ENCODE data around the gene MTHFD2.
A peak's percentile ranks its signal among the peaks of the same experiment; 100 is the strongest.

Gene MTHFD2

DNA sequence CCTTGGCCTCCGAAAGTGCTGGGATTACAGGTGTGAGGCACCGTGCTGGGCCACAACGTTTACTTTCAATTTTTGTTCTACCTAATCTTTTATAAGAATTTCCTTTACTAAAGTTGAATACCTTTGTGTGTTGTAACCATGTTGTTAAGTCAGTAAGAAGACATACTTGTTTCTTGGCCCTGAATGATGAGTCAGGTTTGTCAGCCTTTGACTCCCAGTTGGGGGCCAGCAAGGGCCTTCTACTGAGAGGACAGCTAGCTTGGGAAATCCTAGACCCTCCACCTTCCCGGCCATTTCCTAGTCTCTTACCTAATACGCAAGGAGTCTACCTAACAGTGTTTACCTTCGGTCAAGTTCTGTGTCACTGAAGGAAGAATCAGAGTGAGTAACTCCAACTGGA is 22.7 kb downstream of the MTHFD2 start:
- no peak for DNase-seq (ENCODE audit: low read depth)
- TF ChIP-seq, protein P1, sequence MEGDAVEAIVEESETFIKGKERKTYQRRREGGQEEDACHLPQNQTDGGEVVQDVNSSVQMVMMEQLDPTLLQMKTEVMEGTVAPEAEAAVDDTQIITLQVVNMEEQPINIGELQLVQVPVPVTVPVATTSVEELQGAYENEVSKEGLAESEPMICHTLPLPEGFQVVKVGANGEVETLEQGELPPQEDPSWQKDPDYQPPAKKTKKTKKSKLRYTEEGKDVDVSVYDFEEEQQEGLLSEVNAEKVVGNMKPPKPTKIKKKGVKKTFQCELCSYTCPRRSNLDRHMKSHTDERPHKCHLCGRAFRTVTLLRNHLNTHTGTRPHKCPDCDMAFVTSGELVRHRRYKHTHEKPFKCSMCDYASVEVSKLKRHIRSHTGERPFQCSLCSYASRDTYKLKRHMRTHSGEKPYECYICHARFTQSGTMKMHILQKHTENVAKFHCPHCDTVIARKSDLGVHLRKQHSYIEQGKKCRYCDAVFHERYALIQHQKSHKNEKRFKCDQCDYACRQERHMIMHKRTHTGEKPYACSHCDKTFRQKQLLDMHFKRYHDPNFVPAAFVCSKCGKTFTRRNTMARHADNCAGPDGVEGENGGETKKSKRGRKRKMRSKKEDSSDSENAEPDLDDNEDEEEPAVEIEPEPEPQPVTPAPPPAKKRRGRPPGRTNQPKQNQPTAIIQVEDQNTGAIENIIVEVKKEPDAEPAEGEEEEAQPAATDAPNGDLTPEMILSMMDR (conservative IDR thresholded peaks at IDR 0.05; ENCODE audit: low read length), result no peak
- H3K4me3 ChIP-seq (ENCODE audit: low read length), result no peak overlapping the region

DNA sequence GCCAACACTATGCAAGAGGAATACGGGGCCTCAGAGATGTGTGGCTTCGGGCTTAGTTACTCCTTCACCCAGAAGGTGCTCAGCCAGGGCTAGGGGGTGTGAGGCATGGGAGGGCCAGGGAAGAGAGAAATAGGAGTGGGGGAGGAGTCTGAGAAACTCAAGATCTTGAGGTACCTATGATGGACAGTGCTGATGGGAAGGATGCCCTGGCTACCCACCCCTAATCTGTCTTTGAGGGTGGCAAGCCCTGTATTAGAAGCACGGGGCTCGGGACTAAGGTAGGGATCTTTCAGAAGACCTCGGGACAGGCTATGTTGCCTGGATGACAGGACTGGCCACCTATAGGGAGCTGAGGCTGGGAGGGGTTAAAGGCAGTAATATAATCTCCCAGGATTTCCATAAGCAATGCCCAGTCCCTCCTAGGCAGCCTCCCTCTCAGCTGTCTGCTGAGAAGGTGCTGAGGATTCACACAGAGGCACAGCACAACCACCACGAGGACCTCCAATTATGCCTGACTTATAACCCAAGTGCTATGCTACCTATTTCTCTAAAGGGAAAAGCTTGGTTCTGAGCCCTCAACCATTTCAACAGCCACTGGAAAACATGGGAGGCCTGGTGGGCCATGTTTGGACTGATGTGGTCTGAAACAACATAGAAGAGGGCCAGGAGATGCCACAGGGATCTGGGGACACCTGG is 23.3 kb downstream of the MTHFD2 start:
- H3K4me3 ChIP-seq (ENCODE audit: low read length), result no peak overlapping the region
- TF ChIP-seq, protein P1 (conservative IDR thresholded peaks at IDR 0.05; ENCODE audit: low read length), result no peak
- DNase-seq (ENCODE audit: low read depth), result no peak

DNA sequence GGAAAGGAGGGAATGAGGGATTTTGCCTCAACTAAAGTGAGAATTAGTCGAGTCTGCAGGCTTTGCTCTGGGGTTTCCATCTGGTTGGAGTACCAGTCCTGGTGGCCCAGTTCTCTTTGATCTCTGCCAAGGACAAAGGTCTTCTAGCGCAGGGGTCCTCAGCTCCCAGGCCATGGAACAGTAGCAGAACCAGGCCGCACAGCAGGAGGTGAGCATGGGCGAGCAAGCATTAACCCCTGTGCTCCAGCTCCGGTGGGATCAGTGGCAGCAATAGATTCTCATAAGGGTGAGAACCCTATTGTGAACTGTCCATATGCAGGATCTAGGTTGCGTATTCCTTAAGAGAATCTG is 23.9 kb downstream of the MTHFD2 start:
- no peak overlapping the region for H3K4me3 ChIP-seq (ENCODE audit: low read length)
- no peak for DNase-seq (ENCODE audit: low read depth)
- TF ChIP-seq, protein P1 (conservative IDR thresholded peaks at IDR 0.05; ENCODE audit: low read length), result no peak

DNA sequence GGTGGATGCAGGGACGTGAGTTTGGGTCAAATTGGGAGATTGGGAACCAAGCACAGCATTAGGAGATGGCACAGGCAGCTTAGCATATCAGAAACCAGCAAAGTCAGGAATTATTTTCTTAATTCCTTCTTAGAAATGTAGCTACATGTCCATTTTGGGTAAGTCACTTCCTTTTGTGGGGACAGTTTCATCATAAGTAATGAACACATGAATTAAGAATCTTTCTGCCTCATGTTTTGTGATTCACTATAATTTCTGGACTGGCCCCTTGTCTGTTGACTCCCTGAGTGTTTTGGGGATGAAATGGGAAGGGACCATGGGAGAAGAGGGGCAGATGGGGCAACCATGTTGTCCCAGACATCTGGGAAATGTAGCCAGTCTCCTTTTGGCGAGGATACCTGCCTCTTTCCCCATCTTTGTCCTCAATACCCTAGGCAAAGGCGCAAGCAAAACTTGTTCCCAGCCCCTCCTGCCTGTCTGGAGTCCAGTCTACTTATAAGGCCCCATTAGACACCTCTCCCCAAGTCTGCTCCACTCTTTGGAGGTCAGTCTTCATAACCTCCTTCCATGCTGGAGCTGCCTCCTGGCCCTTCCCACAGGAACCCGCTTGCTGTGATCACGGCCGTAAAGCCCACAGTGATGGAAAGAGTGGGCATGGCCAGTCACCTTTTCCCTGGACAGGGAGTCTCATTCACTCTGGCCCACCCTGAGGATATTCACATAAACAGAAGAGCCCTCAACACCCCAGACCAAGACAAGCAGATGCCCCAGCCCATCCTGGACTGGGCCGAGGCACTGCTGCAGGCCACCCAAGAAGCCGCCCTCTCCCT is 25.7 kb downstream of the MTHFD2 start:
- TF ChIP-seq, protein P1 (conservative IDR thresholded peaks at IDR 0.05; ENCODE audit: low read length), result no peak
- peak; percentile 42 for DNase-seq (ENCODE audit: low read depth)
- no peak overlapping the region for H3K4me3 ChIP-seq (ENCODE audit: low read length)

DNA sequence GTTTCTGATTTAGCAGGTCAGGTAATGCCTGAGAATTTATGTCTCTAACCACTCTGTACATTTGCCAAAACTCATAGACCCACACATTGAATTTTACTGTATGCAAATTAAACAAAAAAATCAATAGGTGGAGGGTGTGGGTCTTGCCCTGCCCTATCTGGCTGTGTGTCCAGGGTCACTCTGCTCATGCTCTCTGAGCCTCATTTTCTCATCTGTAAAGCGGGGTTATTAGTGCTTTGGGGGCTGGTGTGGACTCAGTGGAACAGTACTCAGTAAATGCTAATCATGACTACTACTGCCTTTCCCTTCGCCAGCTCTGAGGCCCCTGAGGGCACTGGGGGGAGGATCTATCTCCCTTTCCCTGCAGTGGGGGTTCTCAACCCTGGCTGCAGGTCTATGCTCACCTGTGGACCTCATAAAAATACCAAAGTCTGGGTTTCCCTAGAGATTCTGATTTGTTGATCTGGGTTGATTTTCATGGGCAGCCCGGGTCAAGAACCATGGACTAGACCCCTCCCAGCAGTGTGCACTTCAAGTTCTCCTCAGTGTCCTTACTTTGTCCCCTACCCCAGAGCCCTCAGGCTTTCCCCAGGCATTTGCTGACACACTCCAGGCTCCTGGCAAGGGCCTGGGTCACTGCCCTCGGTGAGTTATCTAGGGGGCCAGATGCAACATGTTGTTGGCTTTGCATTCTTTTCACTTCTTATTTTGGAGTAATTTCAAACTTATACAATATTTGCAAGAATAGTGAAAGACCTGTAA is 27.5 kb downstream of the MTHFD2 start:
- DNase-seq (ENCODE audit: low read depth), result no peak
- H3K4me3 ChIP-seq (ENCODE audit: low read length), result no peak overlapping the region
- TF ChIP-seq, protein P1 (conservative IDR thresholded peaks at IDR 0.05; ENCODE audit: low read length), result no peak

DNA sequence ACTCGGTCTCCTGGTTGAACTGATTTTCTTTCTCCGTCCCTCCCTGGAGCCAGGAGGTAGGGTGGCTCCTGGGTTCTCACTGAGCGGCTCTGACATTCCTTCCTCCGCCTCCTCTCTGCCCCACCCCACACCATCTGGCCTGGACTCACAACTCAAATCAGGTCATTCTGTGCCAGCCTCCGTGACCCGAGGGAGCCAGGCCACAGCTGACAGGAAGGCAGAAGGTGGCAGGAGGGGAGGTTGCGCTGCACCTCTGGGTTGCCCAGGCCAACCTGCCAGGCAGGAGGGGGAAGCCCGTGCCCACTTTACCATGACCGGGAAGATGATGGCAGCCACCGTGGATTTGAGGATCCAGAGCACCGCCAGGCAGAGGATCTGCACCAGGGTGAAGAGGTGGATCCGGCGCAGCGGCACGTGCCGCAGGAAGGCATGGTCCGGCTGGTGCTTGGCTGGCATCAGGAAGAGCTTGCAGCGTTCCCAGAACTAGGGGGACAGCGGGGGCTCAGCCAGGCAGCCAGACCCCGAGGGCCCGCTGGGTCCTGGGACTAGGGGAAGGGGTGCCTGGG is 28.3 kb downstream of the MTHFD2 start:
- H3K4me3 ChIP-seq (ENCODE audit: low read length), result no peak overlapping the region
- no peak for DNase-seq (ENCODE audit: low read depth)
- TF ChIP-seq, protein P1 (conservative IDR thresholded peaks at IDR 0.05; ENCODE audit: low read length), result no peak
